ENCODE measurements around the gene CST5. TPM values are rescaled to one million over a fixed set of nuclear protein-coding genes. Genes with fewer than 3 reads are reported as not detected.
"Not testable (repeated sequence)": the region's sequence is repeated elsewhere in the genome, so short reads cannot be mapped to it uniquely, and the experiment has no call there.

Gene CST5
- total and polyA plus RNA-seq, 3 experiments from 2014 or later = not detected

- CTCF ChIA-PET = no interaction called here
- Histone ChIP-seq H3K27me3 (ENCODE audit: insufficient read depth, low read length, poor library complexity, severe bottlenecking) (no peaks in the 10 kb centered on the region), H3K27ac (ENCODE audit: low read depth, low read length) (no peak overlapping the region), H3K4me3 (ENCODE audit: low read length) (no peak overlapping the region), H3K9me3 (ENCODE audit: low read length) (no peaks in the 10 kb centered on the region), H3K36me3 (ENCODE audit: insufficient read depth, low read length) (no peaks in the 10 kb centered on the region), H3K4me1 (ENCODE audit: insufficient read depth, low read length) (peaks cover under 1% of the 10 kb centered on the region)
- peaks cover 6 to 8% of the 10 kb centered on the region in 2 donors for H3K27me3 Mint-ChIP-seq
- H3K4me1 Mint-ChIP-seq = no peaks in the 10 kb centered on the region
- no peak overlapping the region for H3K27ac Mint-ChIP-seq
- POLR2A ChIA-PET = no interaction called here
- no peaks in the 10 kb centered on the region for H3K36me3 Mint-ChIP-seq
- H3K9me3 Mint-ChIP-seq = no peaks in the 10 kb centered on the region
- DNase-seq = no peak
- H3K4me3 Mint-ChIP-seq = no peak overlapping the region
Observed at GRCh38 chr20:23884771-23885162, 5.2 kb upstream of the CST5 start.

- peaks cover 6 to 8% of the 10 kb centered on the region in 2 donors for H3K27me3 Mint-ChIP-seq
- no peak overlapping the region for H3K27ac Mint-ChIP-seq
- H3K4me3 ChIP-seq (ENCODE audit: low read length) = no peak overlapping the region
- H3K27ac ChIP-seq (ENCODE audit: low read depth, low read length) = no peak overlapping the region
- ChIA-PET CTCF (no interaction called here), POLR2A (no interaction called here)
- H3K4me1 ChIP-seq (ENCODE audit: insufficient read depth, low read length) = no peaks in the 10 kb centered on the region
- no peaks in the 10 kb centered on the region for H3K4me1 Mint-ChIP-seq
- no peaks in the 10 kb centered on the region for H3K36me3 ChIP-seq (ENCODE audit: insufficient read depth, low read length)
- no peaks in the 10 kb centered on the region for H3K27me3 ChIP-seq (ENCODE audit: insufficient read depth, low read length, poor library complexity, severe bottlenecking)
- H3K36me3 Mint-ChIP-seq = no peaks in the 10 kb centered on the region
- no peak overlapping the region for H3K4me3 Mint-ChIP-seq
- no peaks in the 10 kb centered on the region for H3K9me3 ChIP-seq (ENCODE audit: low read length)
- H3K9me3 Mint-ChIP-seq = no peaks in the 10 kb centered on the region
- DNase-seq = no peak
Observed at GRCh38 chr20:23884136-23884770, 4.7 kb upstream of the CST5 start.

- CTCF ChIA-PET = no interaction called here
- no peaks in the 10 kb centered on the region for H3K36me3 Mint-ChIP-seq
Observed at GRCh38 chr20:23881371-23881770, 1.8 kb upstream of the CST5 start.

GRCh38 chr20:23880417-23880816 lies 869 bp upstream of the CST5 start:
- Mint-ChIP-seq H3K9me3 (no peaks in the 10 kb centered on the region), H3K27me3 (peaks cover 8 to 19% of the 10 kb centered on the region in 2 donors), H3K4me1 (no peaks in the 10 kb centered on the region), H3K4me3 (no peak overlapping the region), H3K27ac (peak overlapping the region in 1 of 8 donors; percentile 14), H3K36me3 (no peaks in the 10 kb centered on the region)
- DNase-seq = no peak
- Histone ChIP-seq H3K9me3 (ENCODE audit: low read length) (no peaks in the 10 kb centered on the region), H3K27me3 (ENCODE audit: insufficient read depth, low read length, poor library complexity, severe bottlenecking) (no peaks in the 10 kb centered on the region), H3K4me1 (ENCODE audit: insufficient read depth, low read length) (no peaks in the 10 kb centered on the region), H3K27ac (ENCODE audit: low read depth, low read length) (no peak overlapping the region), H3K4me3 (ENCODE audit: low read length) (no peak overlapping the region), H3K36me3 (ENCODE audit: insufficient read depth, low read length) (no peaks in the 10 kb centered on the region)
- ChIA-PET POLR2A (no interaction called here), CTCF (interaction anchor here (1.0 to 1.1 kb wide), 2 partner anchors 11 to 22 kb away, joined by 3 read pairs; no protein-coding TSS in a partner anchor)

More at GRCh38 chr20:23881371-23881770, 1.8 kb upstream of the CST5 start:
- Histone ChIP-seq H3K27me3 (ENCODE audit: insufficient read depth, low read length, poor library complexity, severe bottlenecking) (no peaks in the 10 kb centered on the region), H3K9me3 (ENCODE audit: low read length) (no peaks in the 10 kb centered on the region), H3K4me3 (ENCODE audit: low read length) (no peak overlapping the region), H3K36me3 (ENCODE audit: insufficient read depth, low read length) (no peaks in the 10 kb centered on the region), H3K27ac (ENCODE audit: low read depth, low read length) (no peak overlapping the region), H3K4me1 (ENCODE audit: insufficient read depth, low read length) (no peaks in the 10 kb centered on the region)
- H3K4me3 Mint-ChIP-seq = no peak overlapping the region
- H3K27ac Mint-ChIP-seq = no peak overlapping the region
- H3K27me3 Mint-ChIP-seq = peaks cover 7 to 16% of the 10 kb centered on the region in 2 donors
- DNase-seq = no peak
- POLR2A ChIA-PET = no interaction called here
- no peaks in the 10 kb centered on the region for H3K4me1 Mint-ChIP-seq
- no peaks in the 10 kb centered on the region for H3K9me3 Mint-ChIP-seq

- H3K27me3 Mint-ChIP-seq = peaks cover 8 to 20% of the 10 kb centered on the region in 2 donors
- no peak for DNase-seq
- Histone ChIP-seq H3K4me3 (ENCODE audit: low read length) (no peak overlapping the region), H3K36me3 (ENCODE audit: insufficient read depth, low read length) (no peaks in the 10 kb centered on the region), H3K27ac (ENCODE audit: low read depth, low read length) (no peak overlapping the region), H3K9me3 (ENCODE audit: low read length) (no peaks in the 10 kb centered on the region), H3K4me1 (ENCODE audit: insufficient read depth, low read length) (no peaks in the 10 kb centered on the region), H3K27me3 (ENCODE audit: insufficient read depth, low read length, poor library complexity, severe bottlenecking) (no peaks in the 10 kb centered on the region)
- no peak overlapping the region for H3K4me3 Mint-ChIP-seq
- CTCF ChIA-PET = interaction anchor here (1.0 to 1.1 kb wide), 2 partner anchors 11 to 22 kb away, joined by 3 read pairs; no protein-coding TSS in a partner anchor
- H3K4me1 Mint-ChIP-seq = no peaks in the 10 kb centered on the region
- no peaks in the 10 kb centered on the region for H3K9me3 Mint-ChIP-seq
- H3K36me3 Mint-ChIP-seq = no peaks in the 10 kb centered on the region
- POLR2A ChIA-PET = no interaction called here
- peak overlapping the region in 1 of 8 donors; percentile 63 for H3K27ac Mint-ChIP-seq
Observed at GRCh38 chr20:23879811-23880374, 345 bp upstream of the CST5 start.

GRCh38 chr20:23878787-23879186 lies 761 bp downstream of the CST5 start:
- POLR2A ChIA-PET = no interaction called here
- peaks cover 0 to 2% (median 0%) of the 10 kb centered on the region in 3 donors for H3K4me1 Mint-ChIP-seq
- peaks cover 8 to 24% of the 10 kb centered on the region in 2 donors for H3K27me3 Mint-ChIP-seq
- Histone ChIP-seq H3K27me3 (ENCODE audit: insufficient read depth, low read length, poor library complexity, severe bottlenecking) (no peaks in the 10 kb centered on the region), H3K36me3 (ENCODE audit: insufficient read depth, low read length) (no peaks in the 10 kb centered on the region), H3K9me3 (ENCODE audit: low read length) (no peaks in the 10 kb centered on the region), H3K4me3 (ENCODE audit: low read length) (no peak overlapping the region), H3K27ac (ENCODE audit: low read depth, low read length) (no peak overlapping the region), H3K4me1 (ENCODE audit: insufficient read depth, low read length) (no peaks in the 10 kb centered on the region)
- CTCF ChIA-PET = no interaction called here
- no peaks in the 10 kb centered on the region for H3K9me3 Mint-ChIP-seq
- H3K27ac Mint-ChIP-seq = no peak overlapping the region
- no peaks in the 10 kb centered on the region for H3K36me3 Mint-ChIP-seq
- H3K4me3 Mint-ChIP-seq = no peak overlapping the region
- no peak for DNase-seq

GRCh38 chr20:23878016-23878542 lies 1.5 kb downstream of the CST5 start:
- H3K4me1 ChIP-seq (ENCODE audit: insufficient read depth, low read length); H3K4me3 ChIP-seq (ENCODE audit: low read length); H3K27ac Mint-ChIP-seq; H3K4me3 Mint-ChIP-seq; H3K36me3 ChIP-seq (ENCODE audit: insufficient read depth, low read length); H3K36me3 Mint-ChIP-seq; CTCF ChIA-PET; H3K9me3 Mint-ChIP-seq; H3K4me1 Mint-ChIP-seq; H3K27ac ChIP-seq (ENCODE audit: low read depth, low read length); POLR2A ChIA-PET; H3K27me3 ChIP-seq (ENCODE audit: insufficient read depth, low read length, poor library complexity, severe bottlenecking); H3K9me3 ChIP-seq (ENCODE audit: low read length); DNase-seq: not testable (repeated sequence)
- peaks cover 8 to 28% of the 10 kb centered on the region in 2 donors for H3K27me3 Mint-ChIP-seq

- CTCF ChIA-PET = no interaction called here
- no peak for DNase-seq
Observed at GRCh38 chr20:23877524-23877923, 2.0 kb downstream of the CST5 start.

More at GRCh38 chr20:23877524-23877923, 2.0 kb downstream of the CST5 start:
- Histone ChIP-seq H3K27ac (ENCODE audit: low read depth, low read length) (no peak overlapping the region), H3K36me3 (ENCODE audit: insufficient read depth, low read length) (no peaks in the 10 kb centered on the region), H3K9me3 (ENCODE audit: low read length) (no peaks in the 10 kb centered on the region), H3K4me1 (ENCODE audit: insufficient read depth, low read length) (no peaks in the 10 kb centered on the region), H3K27me3 (ENCODE audit: insufficient read depth, low read length, poor library complexity, severe bottlenecking) (no peaks in the 10 kb centered on the region), H3K4me3 (ENCODE audit: low read length) (no peak overlapping the region)
- H3K4me3 Mint-ChIP-seq = no peak overlapping the region
- POLR2A ChIA-PET = no interaction called here
- no peaks in the 10 kb centered on the region for H3K9me3 Mint-ChIP-seq
- H3K36me3 Mint-ChIP-seq = no peaks in the 10 kb centered on the region
- H3K27ac Mint-ChIP-seq = no peak overlapping the region
- H3K4me1 Mint-ChIP-seq = peaks cover 0 to 2% (median 0%) of the 10 kb centered on the region in 3 donors
- H3K27me3 Mint-ChIP-seq = peaks cover 8 to 31% of the 10 kb centered on the region in 2 donors

Data from CD8-positive, alpha-beta memory T cell (primary cell).